ENCODE measurements around the gene MSRB1.
A peak's percentile ranks its signal among the peaks of the same experiment; 100 is the strongest.
"Not testable (repeated sequence)": the region's sequence is repeated elsewhere in the genome, so short reads cannot be mapped to it uniquely, and the experiment has no call there.

The MSRB1 gene

GRCh38 chr16:1962161-1963153 is 19.5 kb upstream of the MSRB1 start:
- DNase-seq (ENCODE audit: low read depth in 1 of 2, low spot score in 1 of 2): not testable (repeated sequence)

- DNase-seq (ENCODE audit: low read depth in 1 of 2, low spot score in 1 of 2): no peak
These were observed 18.7 kb upstream of the MSRB1 start for GRCh38 chr16:1961651-1962067.

GRCh38 chr16:1960665-1961630 is 17.9 kb upstream of the MSRB1 start:
- no peak for DNase-seq (ENCODE audit: low read depth in 1 of 2, low spot score in 1 of 2)

- DNase-seq (ENCODE audit: low read depth in 1 of 2, low spot score in 1 of 2): peak; percentile 86 to 93
These were observed 16.5 kb upstream of the MSRB1 start, which contains the start of gene NDUFB10 for GRCh38 chr16:1959269-1960039. NDUFB10 (plus strand) TSS chr16:1959538; CDS start chr16:1959625, 87 bp downstream.

GRCh38 chr16:1958715-1959268 is 15.8 kb upstream of the MSRB1 start:
- no peak for DNase-seq (ENCODE audit: low read depth in 1 of 2, low spot score in 1 of 2)

- not testable (repeated sequence) for DNase-seq (ENCODE audit: low read depth in 1 of 2, low spot score in 1 of 2)
These were observed 15.1 kb upstream of the MSRB1 start for GRCh38 chr16:1958143-1958491.

- not testable (repeated sequence) for DNase-seq (ENCODE audit: low read depth in 1 of 2, low spot score in 1 of 2)
These were observed 14.6 kb upstream of the MSRB1 start for GRCh38 chr16:1957434-1958142.

GRCh38 chr16:1953734-1954133 is 10.7 kb upstream of the MSRB1 start:
- DNase-seq (ENCODE audit: low read depth in 1 of 2, low spot score in 1 of 2): no peak

- no peak for DNase-seq (ENCODE audit: low read depth in 1 of 2, low spot score in 1 of 2)
These were observed 7.6 kb upstream of the MSRB1 start for GRCh38 chr16:1950559-1950958.

- DNase-seq (ENCODE audit: low read depth in 1 of 2, low spot score in 1 of 2): no peak
These were observed 7.0 kb upstream of the MSRB1 start for GRCh38 chr16:1950047-1950446.

GRCh38 chr16:1949507-1949906 is 6.5 kb upstream of the MSRB1 start:
- no peak for DNase-seq (ENCODE audit: low read depth in 1 of 2, low spot score in 1 of 2)

GRCh38 chr16:1947369-1947670 is 4.3 kb upstream of the MSRB1 start:
- no peak for DNase-seq (ENCODE audit: low read depth in 1 of 2, low spot score in 1 of 2)

- no peak for DNase-seq (ENCODE audit: low read depth in 1 of 2, low spot score in 1 of 2)
These were observed 3.7 kb upstream of the MSRB1 start for GRCh38 chr16:1946495-1947368.

GRCh38 chr16:1945559-1946391 is 2.8 kb upstream of the MSRB1 start:
- DNase-seq (ENCODE audit: low read depth in 1 of 2, low spot score in 1 of 2): no peak

- no peak for DNase-seq (ENCODE audit: low read depth in 1 of 2, low spot score in 1 of 2)
These were observed 1.7 kb upstream of the MSRB1 start for GRCh38 chr16:1944612-1945199.

- no peak for DNase-seq (ENCODE audit: low read depth in 1 of 2, low spot score in 1 of 2)
These were observed 771 bp downstream of the MSRB1 start for GRCh38 chr16:1942047-1942809.
